Non-pigmented ciliary epithelial cell (primary cell): Measurements from ENCODE around the gene PRR23E.

ENCODE experiments used
- DNase-seq: peaks from one replicate; pipeline ENCODE4 v3.0.0-alpha.2; 2010; ENCODE audit warnings: low read depth

The PRR23E gene

DNA sequence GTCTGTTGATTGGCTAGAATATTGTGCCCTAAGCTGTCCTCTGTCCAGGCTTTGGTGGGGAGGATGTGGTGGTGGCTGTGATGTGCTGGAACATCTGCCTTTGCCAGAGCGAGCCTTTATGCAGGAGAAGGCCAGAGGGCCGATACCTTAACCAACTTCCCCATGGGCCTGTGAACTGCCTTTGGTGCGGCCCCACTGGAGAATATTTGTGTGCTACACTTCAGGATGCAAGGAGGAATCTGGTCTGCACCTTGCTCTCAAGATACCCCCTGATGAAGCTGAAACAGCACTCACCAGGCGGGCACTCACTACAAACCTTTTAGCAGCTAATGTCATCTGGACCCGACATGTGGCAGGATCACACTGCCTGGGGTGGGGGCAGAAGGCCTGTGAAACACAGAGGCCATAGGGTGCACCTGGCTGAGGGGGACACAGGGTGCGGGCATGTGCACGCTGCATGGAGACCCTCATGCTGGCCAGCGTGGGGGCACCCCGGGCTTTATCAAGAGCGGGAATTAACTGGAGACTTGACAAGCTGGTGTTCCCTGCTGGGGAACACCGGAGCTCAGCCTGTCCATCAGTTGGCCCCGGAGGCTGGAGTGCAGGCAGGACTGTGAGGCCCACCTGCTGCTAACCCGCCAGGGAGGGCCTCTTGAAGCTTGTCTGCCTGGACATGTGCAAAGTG is 16.4 kb downstream of the PRR23E start:
- DNase-seq = no peak

DNA sequence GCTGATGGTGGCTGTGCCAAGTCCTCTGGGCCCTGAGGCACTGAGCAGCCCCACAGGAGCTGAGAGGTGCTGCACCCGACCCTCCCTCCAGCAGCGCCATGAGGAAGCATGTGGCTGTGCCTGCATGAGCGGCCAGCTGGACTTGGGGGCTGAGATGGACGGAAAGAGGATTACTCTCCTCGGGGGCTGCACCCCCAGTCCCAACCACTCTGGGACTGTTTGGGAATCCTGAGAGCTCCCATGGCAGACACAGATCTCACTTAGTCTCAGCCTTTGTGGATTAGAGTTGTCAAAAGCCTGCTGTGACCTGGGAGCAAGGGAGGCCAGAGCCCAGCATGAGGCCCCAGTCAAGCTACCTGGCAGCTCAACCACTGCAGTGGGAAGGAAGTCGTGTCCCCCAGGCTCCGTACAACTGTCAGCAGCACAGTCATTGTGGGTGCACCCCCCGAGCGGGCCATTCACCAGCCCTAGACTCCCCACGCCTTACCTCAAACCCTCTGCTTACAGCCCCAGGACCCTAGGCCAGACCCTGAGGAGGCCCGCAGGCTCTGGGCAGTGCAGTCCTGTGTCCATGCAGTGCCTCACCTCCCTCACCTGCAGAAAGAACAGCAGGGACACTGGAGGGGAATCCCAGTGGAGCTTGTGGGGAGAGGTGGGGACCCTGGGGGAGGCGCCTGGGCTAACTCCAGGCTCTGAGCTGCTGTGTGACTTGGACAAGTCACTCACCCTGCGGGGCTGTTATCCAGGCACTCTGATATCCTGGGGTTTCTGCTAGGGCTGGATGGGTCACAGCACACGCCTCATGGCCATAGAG is 17.1 kb downstream of the PRR23E start:
- no peak for DNase-seq

- no peak for DNase-seq
Measured at GRCh38 chr3:127210654-127210943, 17.7 kb downstream of the PRR23E start.

GRCh38 chr3:127211118-127212060 is 18.5 kb downstream of the PRR23E start:
- DNase-seq = no peak

DNA sequence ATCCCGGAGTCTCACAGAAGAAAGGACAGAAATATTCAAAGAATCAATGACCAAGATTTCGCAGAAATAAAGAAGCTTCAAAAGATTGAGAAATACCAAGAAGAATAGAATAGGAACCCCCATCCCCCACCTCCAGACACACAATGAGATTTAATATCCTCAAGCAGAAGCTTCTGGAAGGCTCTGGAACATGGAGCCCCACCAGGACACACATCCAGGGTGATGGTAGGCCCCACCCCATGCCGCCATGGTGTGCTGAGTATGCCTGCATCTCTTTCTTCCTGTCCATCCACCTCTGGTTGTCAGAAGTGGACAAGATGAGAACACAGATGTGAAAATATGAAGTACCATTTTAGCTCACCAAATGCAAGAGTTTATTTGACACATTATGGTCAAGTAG is 19.3 kb downstream of the PRR23E start:
- DNase-seq = no peak

GRCh38 chr3:127212711-127213110 is 19.8 kb downstream of the PRR23E start:
- DNase-seq = no peak

DNA sequence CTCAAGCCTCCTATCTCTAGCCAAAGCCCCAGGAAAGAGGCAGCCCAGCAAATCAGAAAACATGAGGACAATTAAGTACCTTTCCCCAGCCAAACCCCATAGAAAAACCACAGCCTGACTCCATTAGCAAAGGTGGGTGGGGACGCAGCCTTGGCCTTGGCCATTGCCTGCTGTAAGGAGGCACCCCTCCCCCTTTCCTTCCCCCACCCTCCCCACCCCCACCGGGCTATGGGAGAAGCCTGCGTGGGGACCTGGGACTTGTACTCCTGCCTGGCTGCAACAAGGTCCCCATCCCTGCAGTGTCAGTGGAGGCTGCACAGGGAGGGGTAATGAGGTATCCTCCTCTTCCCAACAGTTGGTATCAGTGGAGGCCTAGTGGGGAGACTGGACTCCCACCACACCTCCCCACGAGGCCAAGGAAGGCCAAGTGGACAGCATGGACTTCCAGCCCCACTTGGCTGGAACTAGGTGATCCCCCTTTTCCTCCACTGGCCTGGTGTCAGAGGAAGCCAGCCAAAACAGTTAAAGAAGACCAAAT is 20.5 kb downstream of the PRR23E start:
- DNase-seq = no peak

DNA sequence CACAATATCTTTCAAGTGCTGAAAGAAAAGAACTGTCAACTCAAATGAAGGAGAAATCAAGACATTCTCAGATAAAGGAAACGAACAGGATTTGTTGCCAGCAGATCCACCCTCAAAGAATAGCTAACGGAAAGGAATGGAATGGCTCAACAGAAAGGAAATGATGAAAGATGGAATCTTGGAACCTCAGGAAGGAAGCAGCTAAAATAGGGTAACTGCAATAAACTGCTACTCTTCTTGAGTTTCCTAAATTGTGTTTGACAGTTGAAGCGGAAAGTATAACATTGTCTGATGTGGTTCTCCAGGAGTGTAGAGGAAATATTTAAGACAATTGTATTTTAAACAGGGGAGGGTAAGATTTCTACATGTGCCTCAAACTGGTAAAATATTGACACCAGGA is 22.0 kb downstream of the PRR23E start:
- DNase-seq = no peak

DNA sequence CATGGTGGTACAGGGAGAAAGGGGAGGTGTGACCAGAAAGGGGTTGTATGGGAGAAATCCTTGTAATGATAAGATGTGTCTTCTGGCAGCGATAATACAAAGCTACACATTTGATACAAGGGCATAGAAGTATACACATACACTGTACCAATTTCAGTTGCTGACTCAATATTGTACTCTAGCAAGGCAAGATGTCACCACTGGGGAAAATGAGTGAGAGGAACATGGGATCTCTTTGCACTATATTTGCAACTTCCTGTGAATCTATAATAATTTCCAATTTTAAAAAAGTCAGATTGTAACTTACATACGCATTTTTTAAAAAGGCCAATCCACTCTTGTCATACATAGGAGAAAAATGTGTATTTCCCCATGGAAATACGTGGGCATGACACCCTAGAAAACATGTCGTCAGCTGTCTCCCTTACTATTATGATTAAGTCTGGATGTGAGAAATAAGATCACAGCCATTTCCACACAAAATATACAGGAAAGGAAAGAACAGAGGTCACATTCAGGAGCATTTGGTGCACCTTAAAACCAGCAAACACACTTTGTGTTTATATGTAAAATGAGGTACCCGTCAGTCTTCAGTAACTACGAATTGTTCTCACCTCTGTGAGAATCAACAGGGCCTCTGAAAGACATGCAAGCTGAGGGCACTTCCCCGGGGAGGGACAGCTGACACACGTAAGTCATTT is 22.9 kb downstream of the PRR23E start:
- DNase-seq = no peak

DNA sequence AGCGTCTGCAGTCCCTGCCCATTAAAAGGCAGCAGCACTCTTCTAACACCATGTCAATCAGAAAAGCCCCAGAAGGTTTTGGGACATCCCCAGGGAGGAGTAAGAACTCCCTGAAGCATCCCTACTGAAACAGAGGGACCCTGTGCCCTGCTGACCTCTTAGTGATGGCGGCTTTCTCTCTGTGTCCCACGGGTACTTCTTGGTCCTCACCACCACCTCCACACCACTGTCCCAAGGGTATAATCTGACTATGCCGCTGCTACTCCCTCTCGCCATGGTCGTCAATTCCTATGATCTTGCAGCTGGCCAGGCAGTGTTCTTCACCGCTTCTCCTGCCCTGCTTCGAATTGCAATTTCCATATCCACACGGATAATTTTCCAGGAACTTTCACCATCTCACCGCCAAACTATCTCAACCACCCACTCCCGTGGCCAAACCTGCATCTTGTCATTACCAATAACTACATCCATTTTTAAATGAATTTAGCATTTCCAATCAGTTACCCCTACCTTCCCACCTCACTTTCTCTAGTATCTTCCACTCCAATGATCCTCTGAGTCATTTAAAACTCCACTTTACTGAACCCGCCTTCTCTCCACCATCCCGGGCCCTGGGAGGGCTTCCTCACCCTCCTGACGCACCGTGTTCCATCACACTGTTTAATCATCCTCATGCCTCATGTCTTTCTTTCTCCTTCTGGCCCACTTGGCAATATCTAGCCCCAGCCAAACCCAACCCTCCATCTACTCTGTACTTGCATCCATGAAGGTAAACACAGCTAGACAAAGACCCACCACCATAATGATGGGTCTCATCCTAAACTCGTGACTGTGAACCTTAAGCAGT is 23.7 kb downstream of the PRR23E start:
- DNase-seq = no peak

GRCh38 chr3:127217596-127218453 is 24.9 kb downstream of the PRR23E start:
- no peak for DNase-seq

DNA sequence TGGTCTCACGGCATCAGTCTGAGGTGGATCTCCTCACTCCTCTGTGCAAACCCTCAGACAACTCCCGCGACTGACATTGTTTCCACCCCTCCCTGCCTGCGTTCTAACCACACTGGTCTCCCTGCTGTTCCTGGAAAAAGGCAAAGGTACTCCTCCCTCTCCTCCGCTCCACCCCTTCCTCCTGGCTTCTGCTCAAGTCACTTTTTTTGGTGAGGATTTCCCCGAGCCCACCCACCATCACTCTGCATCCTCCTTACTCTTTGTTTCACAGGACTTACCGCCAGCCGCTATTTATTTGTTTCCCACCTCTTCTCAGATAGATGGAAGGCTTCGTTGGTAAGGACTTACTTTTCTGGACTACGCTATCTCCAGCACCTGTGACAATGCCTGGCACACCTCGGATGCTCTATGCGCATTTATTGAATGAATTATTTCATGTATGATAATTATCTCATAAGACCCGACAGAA is 25.6 kb downstream of the PRR23E start:
- DNase-seq = no peak

DNA sequence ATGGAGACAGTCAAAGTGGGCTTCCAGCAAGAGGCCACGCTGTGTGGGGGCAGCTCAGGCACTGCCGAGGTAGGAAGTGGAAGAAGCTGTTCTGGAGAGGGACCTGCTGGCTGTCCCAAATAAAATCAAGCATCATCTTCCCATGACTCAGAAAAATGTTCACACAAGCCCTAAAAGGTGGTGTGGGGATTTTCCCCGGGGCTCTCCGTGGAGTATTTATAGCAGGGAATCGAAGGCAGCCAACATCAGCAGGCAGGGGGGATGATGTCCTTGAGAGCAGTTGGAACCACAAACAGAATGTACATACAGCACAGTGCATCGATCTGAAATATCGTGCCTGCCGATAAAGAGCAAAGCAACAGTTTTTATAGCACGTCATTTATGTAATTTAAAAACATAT is 27.6 kb downstream of the PRR23E start:
- no peak for DNase-seq

DNA sequence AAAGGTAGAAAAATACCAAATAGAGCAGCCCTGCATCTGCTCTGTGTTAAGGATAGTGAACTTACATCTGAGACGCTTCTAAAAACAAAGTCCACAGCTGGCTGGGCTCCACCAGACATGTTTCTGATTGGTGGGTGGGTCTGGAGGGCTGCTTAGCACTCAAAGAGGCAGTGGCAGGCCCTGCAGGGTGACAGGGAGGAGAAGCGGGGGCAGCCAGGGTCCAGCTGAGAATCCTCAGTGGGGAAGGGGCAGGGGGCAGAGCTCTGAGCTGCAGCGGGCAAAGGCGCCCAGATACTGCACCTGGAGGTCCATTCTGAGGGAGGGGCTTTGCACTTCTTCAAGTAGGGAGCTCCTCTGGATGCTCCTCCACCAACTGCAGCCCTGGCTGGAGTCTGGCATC is 28.1 kb downstream of the PRR23E start:
- DNase-seq = no peak

GRCh38 chr3:127221446-127222035 is 28.6 kb downstream of the PRR23E start:
- DNase-seq = no peak

DNA sequence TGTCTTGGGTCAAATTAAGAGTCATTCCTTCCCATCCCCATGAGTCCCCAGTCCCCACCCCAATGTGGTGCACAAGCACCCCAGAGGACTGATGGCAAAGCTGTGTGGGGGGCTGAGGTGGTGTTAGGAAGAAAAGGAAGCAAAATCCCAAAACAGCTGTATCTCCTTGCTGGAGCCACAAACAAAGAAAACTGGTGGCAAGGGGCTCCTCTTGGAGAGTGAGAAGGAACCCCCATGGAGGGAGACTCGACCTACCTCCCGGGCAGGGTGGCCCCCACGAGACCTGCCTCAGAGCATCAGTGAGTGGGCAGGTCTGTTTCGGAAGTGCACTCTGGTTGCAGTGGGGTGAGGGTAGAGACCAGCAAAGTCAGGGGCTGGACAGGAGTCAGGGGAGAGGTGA is 29.2 kb downstream of the PRR23E start:
- no peak for DNase-seq

DNA sequence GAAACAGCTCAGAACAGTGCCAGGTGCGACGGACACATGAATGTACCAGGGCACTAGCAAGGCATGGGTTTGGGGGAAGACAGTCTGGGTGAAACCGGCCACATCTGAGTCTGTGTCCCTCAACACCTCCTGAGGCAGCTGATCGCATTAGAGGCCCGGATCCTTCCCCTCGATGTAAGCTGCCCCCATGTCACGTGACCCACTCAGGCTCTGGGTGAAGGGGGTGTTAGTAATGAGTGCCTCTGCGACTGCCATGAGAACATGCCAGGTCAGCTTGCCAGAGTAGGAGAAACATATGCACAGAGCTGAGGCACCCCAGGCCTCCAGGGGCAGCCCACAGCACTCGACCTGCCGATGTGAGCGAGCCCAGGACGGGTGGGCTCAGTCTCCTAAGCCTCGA is 29.7 kb downstream of the PRR23E start:
- no peak for DNase-seq

- DNase-seq = no peak
Measured at GRCh38 chr3:127224118-127224517, 31.2 kb downstream of the PRR23E start.

DNA sequence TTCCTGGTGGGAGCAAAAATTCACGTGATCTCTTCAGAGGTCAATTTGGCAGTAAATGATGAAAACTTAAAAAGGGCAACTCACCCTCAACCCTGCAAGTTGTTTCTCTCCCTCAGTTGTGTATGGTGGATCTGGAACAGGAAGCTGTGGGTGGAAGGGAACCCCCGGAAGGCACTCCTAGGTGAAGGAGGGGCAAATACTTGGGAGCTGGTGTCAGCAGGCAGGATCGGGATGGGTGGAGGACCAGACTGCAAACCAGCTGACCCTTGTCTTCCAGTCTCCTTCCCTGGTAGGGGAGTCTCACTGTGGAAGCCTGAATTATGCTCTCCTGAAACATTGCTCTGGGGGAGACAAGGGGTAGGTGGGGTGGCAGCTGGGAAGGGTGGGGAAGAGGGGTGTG is 33.5 kb downstream of the PRR23E start:
- DNase-seq = no peak
